K562 (cell line): ENCODE data around the gene ACLY. TPM values are rescaled to one million over a fixed set of nuclear protein-coding genes. Genes with fewer than 3 reads are reported as not detected.

Experiments
- CEBPB ChIP-seq: fragments of 450-650 bp; IDR thresholded peaks from 2 replicates; pipeline ENCODE4 v1.6.1; 2016; ENCODE audit warnings: missing genetic modification characterization, missing compliant biosample characterization
- EZH2 ChIP-seq: IDR thresholded peaks from 2 replicates; pipeline ENCODE4 v1.6.1; 2012; ENCODE audit warnings: low read depth, mild to moderate bottlenecking, inconsistent platforms, low read length, borderline replicate concordance
- MCM5 ChIP-seq: fragments of 450-650 bp; IDR thresholded peaks from 2 replicates; pipeline ENCODE4 v1.6.1; 2016; ENCODE audit warnings: low read depth
- MNT ChIP-seq, 2 experiments: fragments of 450-650 bp; conservative IDR thresholded peaks; 2 replicates each; pipeline ENCODE4 v1.6.1; 2017; ENCODE audit warnings: mild to moderate bottlenecking in 2 of 2, moderate library complexity in 2 of 2
- PHF21A ChIP-seq: fragments of 450-650 bp; IDR thresholded peaks from 2 replicates; pipeline ENCODE4 v1.6.1; 2017; ENCODE audit warnings: low read depth, borderline replicate concordance
- POLR3A ChIP-seq: IDR thresholded peaks from 2 replicates; pipeline ENCODE4 v1.6.1; 2011; ENCODE audit warnings: borderline replicate concordance, mild to moderate bottlenecking, moderate library complexity; ENCODE audit not compliant: insufficient read length, insufficient read depth; ENCODE audit errors: extremely low read depth
- PREB ChIP-seq: sonication (generic); formaldehyde crosslinking; IDR thresholded peaks from 2 replicates; pipeline ENCODE4 v1.8.1; 2023; ENCODE audit warnings: mild to moderate bottlenecking, missing genetic modification reagents
- RBM15 ChIP-seq: fragments of 200-400 bp; formaldehyde crosslinking; IDR thresholded peaks from 2 replicates; pipeline ENCODE4 v1.6.1; 2018; ENCODE audit warnings: mild to moderate bottlenecking, low read length, moderate library complexity; ENCODE audit not compliant: insufficient read depth
- TEAD2 ChIP-seq: fragments of 450-650 bp; IDR thresholded peaks from 2 replicates; pipeline ENCODE4 v1.6.1; 2016; ENCODE audit warnings: missing genetic modification characterization, control low read depth, missing compliant biosample characterization
- TFAP4 ChIP-seq: sonication (generic); formaldehyde crosslinking; IDR thresholded peaks from 2 replicates; pipeline ENCODE4 v1.8.0; 2022; ENCODE audit warnings: missing genetic modification reagents, mild to moderate bottlenecking, moderate library complexity, borderline replicate concordance
- THRA ChIP-seq: fragments of 450-650 bp; IDR thresholded peaks from 2 replicates; pipeline ENCODE4 v1.6.1; 2017; ENCODE audit warnings: mild to moderate bottlenecking, moderate library complexity
- ZBTB11 ChIP-seq, 3 experiments: fragments of 200-800 bp in 1 of 3; fragments of 250-450 bp in 1 of 3; fragments of 450-650 bp in 1 of 3; sonication (Bioruptor Pico) in 1 of 3; sonication (Bioruptor generic) in 1 of 3; formaldehyde crosslinking in 1 of 3; IDR thresholded peaks; 2 replicates each; pipeline versions ENCODE4 v1.6.1 to v1.8.0; 2016 to 2022; ENCODE audit warnings: mild to moderate bottlenecking in 2 of 3, missing genetic modification characterization in 2 of 3, missing compliant biosample characterization in 1 of 3, moderate library complexity in 1 of 3
- ZNF23 ChIP-seq: fragments of 250-450 bp; sonication (Bioruptor Pico); IDR thresholded peaks from 2 replicates; pipeline ENCODE4 v1.4.0; 2020; ENCODE audit warnings: mild to moderate bottlenecking
- ZNF561 ChIP-seq: fragments of 450-650 bp; formaldehyde crosslinking; conservative IDR thresholded peaks from 2 replicates; pipeline ENCODE4 v1.4.0; 2020; ENCODE audit warnings: mild to moderate bottlenecking, moderate library complexity
- ZNF717 ChIP-seq: fragments of 250-450 bp; sonication (Bioruptor Pico); IDR thresholded peaks from 2 replicates; pipeline ENCODE4 v1.5.0; 2021
- polyA plus RNA-seq, 8 experiments: library from polyadenylated mRNA; depleted of rRNA in 4 of 8; stranded (reverse) in 5 of 8; unstranded in 3 of 8; fragments of >200 nt; fragmentation: Nextera tagmentation in 2 of 8; fragmentation: Illumina TruSeq in 1 of 8; extraction: Ambion mirVana in 2 of 8; extraction: Trizol in 1 of 8; gene quantifications; 2 replicates each; pipeline versions ENCODE4 v1.2.1 to v1.2.3, GENCODE V29; 2011 to 2014; ENCODE audit warnings: inconsistent platforms in 1 of 8, missing spikeins in 1 of 8
- total RNA-seq, 7 experiments: library from RNA; depleted of rRNA in 6 of 7; stranded (reverse); fragments of >200 nt in 6 of 7; fragmentation: Illumina TruSeq in 2 of 7; extraction: Trizol in 2 of 7; gene quantifications; 2 replicates each; pipeline versions ENCODE4 v1.2.1 to v1.2.3, GENCODE V29; 2011 to 2021; ENCODE audit warnings: low replicate concordance in 1 of 7

Gene ACLY
- total and polyA plus RNA-seq, 9 of the 15 experiments (the other 6 are each of a cell fraction or from before 2014, with no cell fraction given), result 42.9 to 280 (median 125) TPM

GRCh38 chr17:41962768-41963434 is 44.1 kb upstream of the ACLY start (continued):
- TF ChIP-seq EZH2 (no peak), PREB (CRISPR knock-in tag) (no peak), THRA (no peak), ZBTB11 (CRISPR knock-in tag; IDR thresholded peaks at IDR 0.05) (no peak), PHF21A (no peak), ZNF717 (CRISPR knock-in tag) (no peak), TEAD2 (tag) (no peak), CEBPB (tag) (no peak), MNT (conservative IDR thresholded peaks at IDR 0.05) (0 out of 4 replicates have a peak, but pooled peaks of 1 of the 2 experiments have one; percentile 24), ZNF23 (CRISPR knock-in tag) (no peak), POLR3A (no peak), MCM5 (no peak), TFAP4 (CRISPR knock-in tag) (peak; percentile 34; the same call in 1 of the 2 replicates), RBM15 (no peak), ZNF561 (no peak)
